Measurements from ENCODE around the gene FOCAD.

GRCh38 chr9:20815923-20816703 is 132.1 kb downstream of the FOCAD start:
- TF ChIP-seq CTCF (IDR thresholded peaks at IDR 0.05) (no peak), POLR2A (IDR thresholded peaks at IDR 0.05) (no peak)

Data from body of pancreas (tissue), 4 donors.